Activated T-helper 17 cell treated with anti-CD3 and anti-CD28 coated beads, Interleukin-2, amount 50 U/mL, for 72 hours (primary cell): Measurements from ENCODE around the gene MSL3B. TPM values are rescaled to one million over a fixed set of nuclear protein-coding genes. Genes with fewer than 3 reads are reported as not detected.

Experiments
- ATAC-seq: fragments of 150-1000 bp; cut with Tn5 transposase; replicated peaks from 2 replicates; pipeline ENCODE4 v1.10.0; 2021; ENCODE audit warnings: mild to moderate bottlenecking, moderate library complexity
- H3K27ac Mint-ChIP-seq: one replicate; pipeline ENCODE4 v1.8.0; 2022; ENCODE audit warnings: mixed read lengths
- H3K27me3 Mint-ChIP-seq: one replicate; pipeline ENCODE4 v1.8.0; 2022; ENCODE audit warnings: mixed read lengths
- H3K36me3 Mint-ChIP-seq: one replicate; pipeline ENCODE4 v1.8.0; 2022; ENCODE audit warnings: low read depth, mild to moderate bottlenecking, mixed read lengths
- H3K4me1 Mint-ChIP-seq: one replicate; pipeline ENCODE4 v1.8.0; 2022; ENCODE audit warnings: mixed read lengths
- H3K4me3 Mint-ChIP-seq: one replicate; pipeline ENCODE4 v1.8.0; 2022; ENCODE audit warnings: mild to moderate bottlenecking, mixed read lengths
- H3K9me3 Mint-ChIP-seq: one replicate; pipeline ENCODE4 v1.8.0; 2022; ENCODE audit warnings: mixed read lengths
- total RNA-seq, 2 donors: library from RNA; stranded (reverse); gene quantifications; one replicate each; pipeline ENCODE4 v1.2.3, GENCODE V29; 2022

The MSL3B gene

GRCh38 chr2:233820774-233821105 lies 47.4 kb downstream of the MSL3B start:
- no peaks in the 10 kb centered on the region for H3K9me3 Mint-ChIP-seq
- H3K4me1 Mint-ChIP-seq: no peaks in the 10 kb centered on the region
- H3K36me3 Mint-ChIP-seq: no peaks in the 10 kb centered on the region
- H3K27me3 Mint-ChIP-seq: peaks cover 13% of the 10 kb centered on the region
- H3K27ac Mint-ChIP-seq: no peak overlapping the region
- ATAC-seq: no peak
- no peak overlapping the region for H3K4me3 Mint-ChIP-seq

GRCh38 chr2:233819884-233820773 lies 48.1 kb downstream of the MSL3B start:
- ATAC-seq: no peak
- Mint-ChIP-seq H3K9me3 (no peaks in the 10 kb centered on the region), H3K27me3 (peaks cover 9% of the 10 kb centered on the region), H3K36me3 (no peaks in the 10 kb centered on the region), H3K27ac (no peak overlapping the region), H3K4me1 (no peaks in the 10 kb centered on the region), H3K4me3 (no peak overlapping the region)

- ATAC-seq: no peak
- H3K9me3 Mint-ChIP-seq: no peaks in the 10 kb centered on the region
- peaks cover 8% of the 10 kb centered on the region for H3K27me3 Mint-ChIP-seq
- no peak overlapping the region for H3K4me3 Mint-ChIP-seq
- no peak overlapping the region for H3K27ac Mint-ChIP-seq
- no peaks in the 10 kb centered on the region for H3K36me3 Mint-ChIP-seq
- H3K4me1 Mint-ChIP-seq: no peaks in the 10 kb centered on the region
Measured at GRCh38 chr2:233818639-233819621, 49.3 kb downstream of the MSL3B start.

GRCh38 chr2:233817995-233818638 lies 50.1 kb downstream of the MSL3B start:
- H3K36me3 Mint-ChIP-seq: no peaks in the 10 kb centered on the region
- H3K4me3 Mint-ChIP-seq: no peak overlapping the region
- no peaks in the 10 kb centered on the region for H3K9me3 Mint-ChIP-seq
- peaks cover 8% of the 10 kb centered on the region for H3K27me3 Mint-ChIP-seq
- ATAC-seq: no peak
- no peak overlapping the region for H3K27ac Mint-ChIP-seq
- no peaks in the 10 kb centered on the region for H3K4me1 Mint-ChIP-seq

GRCh38 chr2:233817361-233817911 lies 50.8 kb downstream of the MSL3B start:
- H3K36me3 Mint-ChIP-seq: no peaks in the 10 kb centered on the region
- no peak overlapping the region for H3K4me3 Mint-ChIP-seq
- peaks cover 8% of the 10 kb centered on the region for H3K27me3 Mint-ChIP-seq
- no peak overlapping the region for H3K27ac Mint-ChIP-seq
- no peaks in the 10 kb centered on the region for H3K4me1 Mint-ChIP-seq
- ATAC-seq: no peak
- no peaks in the 10 kb centered on the region for H3K9me3 Mint-ChIP-seq

GRCh38 chr2:233816771-233817170 lies 51.4 kb downstream of the MSL3B start:
- Mint-ChIP-seq H3K4me1 (no peaks in the 10 kb centered on the region), H3K27me3 (peaks cover 12% of the 10 kb centered on the region), H3K27ac (no peak overlapping the region), H3K4me3 (no peak overlapping the region), H3K36me3 (no peaks in the 10 kb centered on the region), H3K9me3 (no peaks in the 10 kb centered on the region)
- ATAC-seq: no peak

GRCh38 chr2:233816334-233816733 lies 51.9 kb downstream of the MSL3B start:
- Mint-ChIP-seq H3K4me3 (no peak overlapping the region), H3K27ac (no peak overlapping the region), H3K9me3 (no peaks in the 10 kb centered on the region), H3K4me1 (no peaks in the 10 kb centered on the region), H3K27me3 (peaks cover 12% of the 10 kb centered on the region), H3K36me3 (no peaks in the 10 kb centered on the region)
- ATAC-seq: no peak

- no peak for ATAC-seq
- Mint-ChIP-seq H3K27me3 (peaks cover 14% of the 10 kb centered on the region), H3K36me3 (no peaks in the 10 kb centered on the region), H3K9me3 (no peaks in the 10 kb centered on the region), H3K27ac (no peak overlapping the region), H3K4me1 (no peaks in the 10 kb centered on the region), H3K4me3 (no peak overlapping the region)
Measured at GRCh38 chr2:233815861-233816260, 52.3 kb downstream of the MSL3B start.

Other genes starting within 250 kb of the MSL3B start
- under 1 TPM in 1 of 2 donors, not detected in 1; 0.16 TPM for gene UGT1A10, start 231.9 kb downstream of the MSL3B start, total RNA-seq
- under 1 TPM in 1 of 2 donors, not detected in 1; 0.19 TPM for gene UGT1A9, start 196.5 kb downstream of the MSL3B start, total RNA-seq
- not detected for gene UGT1A7, start 186.5 kb downstream of the MSL3B start, total RNA-seq
- gene UGT1A6, start 175.5 kb downstream of the MSL3B start, total RNA-seq: not detected
- gene UGT1A5, start 155.5 kb downstream of the MSL3B start, total RNA-seq: not detected
- gene UGT1A4, start 149.7 kb downstream of the MSL3B start, total RNA-seq: not detected
- not detected for gene UGT1A3, start 139.3 kb downstream of the MSL3B start, total RNA-seq
- gene UGT1A1, start 108.1 kb downstream of the MSL3B start, total RNA-seq: not detected
- gene MROH2A, start 90.1 kb downstream of the MSL3B start, total RNA-seq: not detected
- 100 to 1,000 TPM in 1 of 2 donors, 10 to 100 TPM in 1; 90.4 to 147 TPM for gene HJURP, start 13.9 kb downstream of the MSL3B start, total RNA-seq
- under 1 TPM in 1 of 2 donors, not detected in 1; 0.21 TPM for gene TRPM8, start 49.0 kb upstream of the MSL3B start, total RNA-seq
- not detected for gene SPP2, start 182.3 kb upstream of the MSL3B start, total RNA-seq